Breast epithelium (tissue), 4 donors: ENCODE measurements around the gene PRRC2B. TPM values are rescaled to one million over a fixed set of nuclear protein-coding genes. Genes with fewer than 3 reads are reported as not detected.

Experiments
- DNase-seq, 2 donors: peaks; one replicate each; pipeline ENCODE4 v3.0.0-alpha.2; 2019; ENCODE audit warnings: low spot score in 2 of 2
- H3K27ac ChIP-seq, 2 donors: fragments of 200-600 bp; sonication (generic) in 1 of 2; one replicate each; pipeline ENCODE4 v1.5.1; 2016 to 2019; ENCODE audit warnings: mild to moderate bottlenecking in 1 of 2
- H3K27me3 ChIP-seq, 2 donors: fragments of 200-600 bp; sonication (generic) in 1 of 2; one replicate each; pipeline versions ENCODE4 v1.5.1 to v1.6.0; 2017 to 2019; ENCODE audit warnings: control low read depth in 1 of 2, mild to moderate bottlenecking in 1 of 2
- H3K36me3 ChIP-seq: fragments of 200-600 bp; one replicate; pipeline ENCODE4 v1.5.1; 2019
- H3K4me1 ChIP-seq, 2 donors: fragments of 200-600 bp; sonication (generic); one replicate each; pipeline ENCODE4 v1.5.1; 2016 to 2019; ENCODE audit warnings: control low read depth in 1 of 2
- H3K4me3 ChIP-seq, 3 donors: fragments of 200-600 bp; sonication (generic); 1 replicate in 2 of 3; 2 replicates in 1 of 3; pipeline ENCODE4 v1.5.1; 2016 to 2019; ENCODE audit warnings: mild to moderate bottlenecking in 3 of 3, moderate library complexity in 2 of 3
- H3K9me3 ChIP-seq, 2 donors: fragments of 200-600 bp; sonication (generic) in 1 of 2; one replicate each; pipeline ENCODE4 v1.5.1; 2016 to 2019; ENCODE audit warnings: control low read depth in 1 of 2
- POLR2A ChIP-seq: fragments of 450-650 bp; IDR thresholded peaks from one replicate; pipeline ENCODE4 v1.6.1; 2016; ENCODE audit warnings: antibody characterized with exemption, mild to moderate bottlenecking, moderate library complexity
- POLR2AphosphoS5 ChIP-seq, 3 donors: sonication (generic); formaldehyde crosslinking; IDR thresholded peaks; one replicate each; pipeline ENCODE4 v1.6.1; 2017; ENCODE audit warnings: antibody characterized with exemption in 3 of 3
- intact Hi-C: fragments of 100-400 bp; cut with DNase I; formaldehyde crosslinking; loops from one replicate; pipeline ENCODE4 v1.15.1; 2023; ENCODE audit warnings: low total_unique reads
- total RNA-seq, 3 donors: library from RNA; depleted of rRNA; stranded (reverse); fragments of >200 nt; gene quantifications; one replicate each; pipeline ENCODE4 v1.1.0, GENCODE V29; 2016
- TF ChIP-seq, protein P1 (sequence below), 3 donors: fragments of 450-650 bp; IDR thresholded peaks; one replicate each; pipeline ENCODE4 v1.5.1; 2016 to 2017; ENCODE audit warnings: antibody characterized with exemption in 3 of 3, mild to moderate bottlenecking in 3 of 3, moderate library complexity in 3 of 3

Gene PRRC2B
- total RNA-seq, 3 donors from 2014 or later, result 95.9 to 143 (median 102) TPM

- DNase-seq, result no peak
- TF ChIP-seq, protein P1, sequence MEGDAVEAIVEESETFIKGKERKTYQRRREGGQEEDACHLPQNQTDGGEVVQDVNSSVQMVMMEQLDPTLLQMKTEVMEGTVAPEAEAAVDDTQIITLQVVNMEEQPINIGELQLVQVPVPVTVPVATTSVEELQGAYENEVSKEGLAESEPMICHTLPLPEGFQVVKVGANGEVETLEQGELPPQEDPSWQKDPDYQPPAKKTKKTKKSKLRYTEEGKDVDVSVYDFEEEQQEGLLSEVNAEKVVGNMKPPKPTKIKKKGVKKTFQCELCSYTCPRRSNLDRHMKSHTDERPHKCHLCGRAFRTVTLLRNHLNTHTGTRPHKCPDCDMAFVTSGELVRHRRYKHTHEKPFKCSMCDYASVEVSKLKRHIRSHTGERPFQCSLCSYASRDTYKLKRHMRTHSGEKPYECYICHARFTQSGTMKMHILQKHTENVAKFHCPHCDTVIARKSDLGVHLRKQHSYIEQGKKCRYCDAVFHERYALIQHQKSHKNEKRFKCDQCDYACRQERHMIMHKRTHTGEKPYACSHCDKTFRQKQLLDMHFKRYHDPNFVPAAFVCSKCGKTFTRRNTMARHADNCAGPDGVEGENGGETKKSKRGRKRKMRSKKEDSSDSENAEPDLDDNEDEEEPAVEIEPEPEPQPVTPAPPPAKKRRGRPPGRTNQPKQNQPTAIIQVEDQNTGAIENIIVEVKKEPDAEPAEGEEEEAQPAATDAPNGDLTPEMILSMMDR (IDR thresholded peaks at IDR 0.05), result no peak
- TF ChIP-seq POLR2A (no peak), POLR2AphosphoS5 (IDR thresholded peaks at IDR 0.05) (no peak)
- no peaks in the 10 kb centered on the region for H3K27me3 ChIP-seq
Measured at GRCh38 chr9:131523451-131524435, 129.9 kb downstream of the PRRC2B start.

DNA sequence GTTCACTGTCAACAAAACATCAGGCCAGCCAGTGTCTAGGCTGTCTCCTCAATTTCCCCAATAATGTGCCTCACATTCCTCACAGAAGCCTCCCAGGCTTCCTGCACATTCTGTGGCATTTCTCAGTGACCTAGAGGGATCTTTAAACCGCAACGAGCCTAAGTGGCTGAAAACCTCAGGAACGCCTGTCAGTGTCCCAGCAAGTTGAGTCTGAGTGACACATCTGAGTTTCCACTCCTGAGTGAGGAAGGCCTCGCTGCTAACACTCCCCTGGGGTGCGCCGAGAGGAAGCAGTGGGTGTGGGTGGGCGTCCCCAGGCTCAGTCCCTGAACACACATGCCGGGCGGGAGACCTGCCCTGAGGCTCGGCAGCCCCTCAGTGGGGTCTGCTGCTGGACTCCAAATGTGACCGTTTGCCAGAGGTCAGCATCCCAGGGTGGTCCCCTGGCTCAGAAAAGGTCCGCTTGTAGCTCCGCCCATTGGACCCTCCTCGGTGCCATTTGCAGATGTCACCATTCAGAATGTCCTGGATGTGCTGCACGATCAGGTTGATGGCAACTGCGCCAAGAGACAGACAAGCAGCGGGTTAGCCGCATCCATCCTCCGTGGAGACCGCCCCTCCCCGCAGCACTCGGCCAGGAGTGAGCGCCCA, 130.9 kb downstream of the PRRC2B start:
- intact Hi-C loops, result no loop called here
- peaks cover 3 to 4% of the 10 kb centered on the region in 2 donors for H3K4me1 ChIP-seq
- no peak for TF ChIP-seq POLR2AphosphoS5 (IDR thresholded peaks at IDR 0.05)
- no peak for TF ChIP-seq POLR2A
- peaks cover 11% of the 10 kb centered on the region for H3K36me3 ChIP-seq
- H3K9me3 ChIP-seq, result no peaks in the 10 kb centered on the region
- no peaks in the 10 kb centered on the region for H3K27me3 ChIP-seq
- DNase-seq, result no peak
- no peak overlapping the region for H3K27ac ChIP-seq
- no peak overlapping the region for H3K4me3 ChIP-seq

More at GRCh38 chr9:131523451-131524435, 129.9 kb downstream of the PRRC2B start:
- no peak overlapping the region for H3K4me3 ChIP-seq
- H3K27ac ChIP-seq, result no peak overlapping the region
- intact Hi-C loops, result no loop called here
- H3K9me3 ChIP-seq, result no peaks in the 10 kb centered on the region
- no peaks in the 10 kb centered on the region for H3K4me1 ChIP-seq
- peaks cover 21% of the 10 kb centered on the region for H3K36me3 ChIP-seq

GRCh38 chr9:131525643-131526565, 132.0 kb downstream of the PRRC2B start:
- H3K9me3 ChIP-seq, result no peaks in the 10 kb centered on the region
- TF ChIP-seq POLR2AphosphoS5 (IDR thresholded peaks at IDR 0.05) (no peak), POLR2A (no peak)
- TF ChIP-seq, protein P1 (IDR thresholded peaks at IDR 0.05), result no peak
- intact Hi-C loops, result no loop called here
- no peak for DNase-seq
- no peaks in the 10 kb centered on the region for H3K27me3 ChIP-seq
- H3K27ac ChIP-seq, result no peak overlapping the region
- peaks cover 7% of the 10 kb centered on the region for H3K36me3 ChIP-seq
- no peak overlapping the region for H3K4me3 ChIP-seq
- peaks cover 9 to 10% of the 10 kb centered on the region in 2 donors for H3K4me1 ChIP-seq

GRCh38 chr9:131528186-131528585, 134.3 kb downstream of the PRRC2B start:
- H3K27me3 ChIP-seq, result no peaks in the 10 kb centered on the region
- no peak overlapping the region for H3K27ac ChIP-seq
- H3K36me3 ChIP-seq, result peaks cover 7% of the 10 kb centered on the region
- intact Hi-C loops, result no loop called here
- H3K9me3 ChIP-seq, result no peaks in the 10 kb centered on the region
- peaks cover 9 to 10% of the 10 kb centered on the region in 2 donors for H3K4me1 ChIP-seq
- no peak overlapping the region for H3K4me3 ChIP-seq
- no peak for DNase-seq
- TF ChIP-seq POLR2A (no peak), POLR2AphosphoS5 (IDR thresholded peaks at IDR 0.05) (no peak)
- TF ChIP-seq, protein P1 (IDR thresholded peaks at IDR 0.05), result no peak

DNA sequence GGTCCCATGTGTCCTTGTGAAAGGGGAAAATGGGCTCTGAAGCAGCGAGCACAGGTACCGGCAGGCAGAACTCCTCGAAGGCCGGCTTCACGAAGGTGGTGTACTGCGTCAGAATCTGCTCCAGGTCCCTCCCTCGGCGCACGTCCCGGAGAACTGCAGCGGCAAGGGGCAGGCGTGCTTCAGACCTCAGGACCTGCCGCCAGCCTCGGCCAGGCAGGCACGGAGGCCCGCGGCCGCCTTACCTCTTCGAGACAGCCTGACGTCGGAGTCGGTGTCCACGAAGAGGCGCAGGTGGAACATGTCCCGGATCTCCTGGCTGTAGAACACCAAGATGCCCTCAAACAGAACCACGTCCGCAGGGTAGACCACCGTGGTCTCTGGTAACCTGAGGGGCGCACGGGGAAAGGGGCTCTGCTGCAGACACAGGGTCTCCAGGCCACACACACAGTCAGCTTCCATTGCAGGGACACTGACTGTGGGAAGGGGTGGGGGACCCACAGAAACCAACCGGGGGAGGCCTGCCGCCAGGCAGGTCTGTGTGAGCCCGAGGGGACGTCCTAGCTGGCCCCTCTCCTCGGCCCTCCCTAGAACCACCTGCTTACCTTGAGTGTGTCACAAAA, 135.1 kb downstream of the PRRC2B start:
- Histone ChIP-seq H3K9me3 (no peaks in the 10 kb centered on the region), H3K4me1 (peaks cover 9 to 10% of the 10 kb centered on the region in 2 donors), H3K36me3 (peaks cover 7% of the 10 kb centered on the region), H3K27me3 (no peaks in the 10 kb centered on the region), H3K27ac (no peak overlapping the region), H3K4me3 (peak overlapping the region in 1 of 3 donors; percentile 100)
- TF ChIP-seq, protein P1 (IDR thresholded peaks at IDR 0.05), result no peak
- TF ChIP-seq POLR2A, result no peak
- no peak for DNase-seq
- intact Hi-C loops, result no loop called here
